NCI-H748 (cell line): ENCODE data around the gene RPL28.

Experiments used
- DNase-seq: peaks from one replicate; lab custom pipeline; 2025; ENCODE audit not compliant: unreplicated experiment; lab: John Stamatoyannopoulos, UW

The RPL28 gene

DNA sequence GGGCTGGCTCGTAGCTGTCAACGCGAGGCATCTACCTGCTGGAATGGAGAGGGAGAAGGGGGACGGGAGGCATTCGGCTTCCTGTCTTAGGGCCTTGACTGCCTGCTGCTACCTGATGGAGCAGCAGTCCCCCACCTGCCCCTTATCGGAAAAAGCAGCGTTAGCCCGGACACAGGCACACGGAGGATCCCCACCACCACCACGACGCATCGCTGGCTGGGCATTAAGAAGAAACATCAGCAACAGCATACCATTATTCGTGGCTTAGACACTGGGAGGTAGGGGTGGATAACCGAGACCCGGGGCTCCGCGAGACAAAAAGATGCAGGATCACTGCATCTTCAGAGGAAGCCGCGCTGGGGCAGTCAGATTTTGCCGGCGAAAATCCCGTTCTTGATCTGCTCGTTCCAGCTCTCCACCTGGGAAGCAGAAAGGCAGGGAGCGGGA is 32.4 kb upstream of the RPL28 start:
- peak; percentile 50 for DNase-seq

DNA sequence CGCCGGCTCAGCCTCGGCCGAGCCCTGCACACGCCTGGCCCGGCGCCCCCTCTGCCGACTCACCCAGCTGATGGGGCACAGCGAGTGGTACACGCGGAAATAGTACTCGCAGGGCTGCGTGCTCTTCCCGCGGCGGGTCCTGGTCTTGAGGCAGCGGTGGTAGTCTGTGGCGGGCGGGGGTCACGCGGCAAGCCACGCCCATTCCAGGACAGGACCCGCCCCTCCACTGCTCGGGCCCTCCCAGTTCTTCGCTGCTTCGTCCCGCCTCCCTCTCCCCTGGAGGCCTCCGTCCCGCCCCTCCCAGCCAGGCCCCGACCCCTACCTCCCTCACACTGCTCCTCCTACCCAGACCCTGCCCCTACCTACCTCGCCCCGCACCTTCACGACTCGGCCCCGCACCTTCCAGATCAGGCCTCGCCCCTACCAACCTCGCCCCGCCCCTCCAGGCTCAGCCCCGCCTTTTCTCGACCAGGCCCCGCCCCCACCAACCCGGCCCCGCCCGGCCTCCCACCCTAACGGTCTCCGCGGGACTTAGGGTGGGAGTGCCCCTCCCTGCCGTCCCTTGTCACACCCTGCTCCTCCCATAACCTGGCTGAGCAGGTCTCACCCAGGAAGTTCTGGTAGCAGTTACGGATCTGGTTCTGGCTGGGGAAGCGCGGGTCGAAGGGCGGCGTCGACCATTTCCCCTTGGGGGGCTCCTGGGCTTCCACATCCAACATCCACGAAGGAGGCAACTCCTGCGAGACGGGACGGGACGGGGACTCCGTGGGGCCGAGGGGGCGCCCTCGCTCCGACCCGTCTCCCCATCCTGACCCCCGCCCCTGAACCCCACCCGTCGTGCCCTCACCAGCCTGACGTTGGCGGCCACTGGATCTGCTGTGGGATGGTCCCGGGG is 31.7 kb upstream of the RPL28 start:
- DNase-seq: peak; percentile 71

DNA sequence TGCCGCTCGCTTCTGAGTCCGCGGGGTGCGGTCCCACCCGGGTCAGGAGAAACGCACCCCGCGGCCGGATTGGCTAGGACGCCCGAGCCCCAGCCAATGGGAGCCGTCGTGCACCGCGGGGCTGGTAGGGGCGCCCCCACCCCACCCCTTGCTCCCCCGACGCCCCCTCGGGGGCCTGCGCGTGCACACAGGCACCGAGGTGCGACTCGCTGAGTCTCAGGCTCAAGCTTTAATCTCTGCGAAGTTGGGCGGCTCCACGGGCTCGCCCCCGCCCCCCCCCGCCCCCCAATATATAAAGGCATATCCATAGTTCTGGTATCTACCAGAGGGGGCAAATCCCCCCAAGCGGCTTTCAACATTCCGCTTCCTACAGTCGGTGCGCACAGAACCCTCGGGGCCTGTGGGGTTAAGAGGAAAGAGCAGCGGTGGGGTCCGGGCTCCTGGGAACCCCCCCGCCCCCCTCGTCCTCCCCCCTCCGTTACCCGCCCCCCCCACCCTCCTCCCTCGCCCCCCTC is 31.0 kb upstream of the RPL28 start, which contains the start of gene COX6B2:
COX6B2 (minus strand) TSS at position 22 of the 515 bp plus-strand sequence. CDS start 198 bp downstream, outside the sequence.
- no peak for DNase-seq

DNA sequence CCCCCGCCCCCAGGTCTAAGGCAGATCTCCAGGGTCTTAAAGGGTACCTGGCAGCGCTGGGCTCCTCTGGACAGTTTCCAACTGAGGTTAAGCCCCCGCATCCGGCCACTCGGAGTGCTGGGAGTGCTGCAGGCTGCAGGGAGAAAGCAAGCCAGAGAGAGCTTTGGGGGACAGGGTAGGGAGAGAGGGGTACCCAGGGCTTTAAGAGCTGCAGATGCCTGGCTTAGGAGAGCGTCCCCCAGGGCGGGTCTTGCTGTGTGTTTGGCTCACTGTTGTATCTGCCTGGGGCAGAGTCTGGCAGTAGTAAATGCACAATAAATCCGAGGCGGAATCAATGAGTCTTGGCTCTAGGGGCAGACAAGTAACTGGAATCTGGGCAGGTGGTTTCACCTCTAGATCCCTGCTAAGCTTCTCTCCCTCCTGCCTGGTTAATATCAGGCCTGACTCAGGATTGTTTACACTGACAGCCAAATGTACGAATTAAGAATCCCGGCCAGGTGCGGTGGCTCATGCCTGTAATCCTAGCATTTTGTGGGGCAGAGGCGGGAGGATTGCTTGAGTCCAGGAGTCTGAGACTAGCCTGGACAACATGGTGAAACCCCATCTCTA is 30.4 kb upstream of the RPL28 start:
- peak; percentile 40 for DNase-seq

DNA sequence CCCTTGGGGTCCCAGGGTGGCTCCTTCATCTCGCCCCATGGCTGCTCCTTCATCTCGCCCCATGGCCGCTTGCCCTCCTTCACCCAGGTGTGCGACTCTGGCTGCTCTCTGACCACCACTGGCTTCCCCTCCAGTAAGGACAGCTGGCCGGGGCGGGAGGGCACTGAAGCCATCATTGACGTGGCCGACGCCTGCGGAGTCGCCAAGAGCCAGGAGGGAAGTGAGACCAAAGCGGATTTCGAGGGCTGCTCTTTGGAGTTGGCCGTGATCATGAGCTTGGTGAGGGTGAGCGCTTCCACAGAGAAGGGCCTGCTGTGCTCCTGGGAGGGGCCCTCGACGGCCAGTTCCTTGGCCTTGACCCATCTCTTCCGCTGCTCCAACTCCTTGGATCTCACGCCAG is 27.2 kb upstream of the RPL28 start:
- DNase-seq: no peak

DNA sequence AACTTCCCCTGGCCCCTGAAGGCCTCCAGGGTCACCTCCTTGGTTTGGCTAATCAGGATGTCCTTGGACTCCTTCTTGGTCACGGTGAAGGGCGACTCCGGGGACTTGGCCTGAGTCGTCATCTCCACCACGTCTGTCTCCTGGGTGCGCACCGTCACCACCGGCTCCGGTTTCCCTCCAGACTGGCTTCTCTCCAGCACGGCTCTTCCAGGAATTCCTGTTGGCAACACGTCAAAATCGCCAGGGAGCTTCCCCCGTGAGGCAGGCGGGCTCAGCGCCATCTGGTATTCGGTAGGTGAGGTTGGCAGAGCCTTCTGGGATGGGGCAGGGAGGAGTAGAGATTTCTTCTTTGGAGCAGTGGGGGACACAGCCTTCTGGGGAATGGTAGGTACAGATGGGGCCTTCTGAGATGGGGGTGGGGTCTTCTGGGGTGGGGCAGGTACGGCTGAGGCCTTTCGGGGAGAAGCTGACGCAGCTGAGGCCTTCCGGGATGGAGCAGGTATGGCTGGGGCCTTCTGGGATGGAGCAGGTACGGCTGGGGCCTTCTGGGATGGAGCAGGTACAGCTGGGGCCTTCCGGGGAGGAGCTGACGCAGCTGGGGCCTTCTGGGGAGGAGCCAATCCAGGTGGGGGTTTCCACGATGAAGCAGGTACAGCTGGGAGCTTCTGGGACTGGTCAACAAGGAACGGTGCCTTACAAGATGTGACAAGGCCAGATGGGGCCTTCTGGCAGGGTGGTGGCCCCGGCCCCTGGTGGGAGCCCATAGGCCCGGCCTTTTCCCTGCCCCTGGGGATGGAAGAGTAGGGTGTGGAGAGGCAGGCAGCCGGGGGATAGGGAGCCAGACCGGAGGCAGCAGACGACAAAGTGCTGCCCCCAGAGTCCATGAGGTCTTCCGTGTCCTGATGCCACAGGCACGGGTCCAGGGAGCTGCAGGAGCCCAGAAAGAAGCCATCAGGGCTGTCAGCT is 26.5 kb upstream of the RPL28 start:
- no peak for DNase-seq

DNA sequence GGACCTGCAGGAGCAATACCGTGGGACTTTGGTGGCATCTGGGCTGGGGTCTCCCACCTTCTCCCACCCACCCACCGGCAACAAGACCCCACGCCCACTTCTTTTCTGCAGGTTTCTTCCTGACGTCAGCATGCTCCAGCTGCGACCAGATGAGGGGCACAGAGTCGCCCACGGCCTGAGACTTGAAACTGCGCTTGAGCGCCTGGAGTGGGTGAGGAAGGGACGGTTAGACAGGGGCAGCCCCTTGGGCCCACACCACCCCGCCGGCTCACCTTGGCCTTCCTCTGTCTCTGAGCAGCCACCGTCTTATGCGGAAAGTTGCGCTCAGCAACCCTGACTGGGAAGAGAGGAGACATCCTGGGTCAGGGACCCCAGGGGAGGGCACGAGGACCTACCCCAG is 24.8 kb upstream of the RPL28 start:
- DNase-seq: no peak

DNA sequence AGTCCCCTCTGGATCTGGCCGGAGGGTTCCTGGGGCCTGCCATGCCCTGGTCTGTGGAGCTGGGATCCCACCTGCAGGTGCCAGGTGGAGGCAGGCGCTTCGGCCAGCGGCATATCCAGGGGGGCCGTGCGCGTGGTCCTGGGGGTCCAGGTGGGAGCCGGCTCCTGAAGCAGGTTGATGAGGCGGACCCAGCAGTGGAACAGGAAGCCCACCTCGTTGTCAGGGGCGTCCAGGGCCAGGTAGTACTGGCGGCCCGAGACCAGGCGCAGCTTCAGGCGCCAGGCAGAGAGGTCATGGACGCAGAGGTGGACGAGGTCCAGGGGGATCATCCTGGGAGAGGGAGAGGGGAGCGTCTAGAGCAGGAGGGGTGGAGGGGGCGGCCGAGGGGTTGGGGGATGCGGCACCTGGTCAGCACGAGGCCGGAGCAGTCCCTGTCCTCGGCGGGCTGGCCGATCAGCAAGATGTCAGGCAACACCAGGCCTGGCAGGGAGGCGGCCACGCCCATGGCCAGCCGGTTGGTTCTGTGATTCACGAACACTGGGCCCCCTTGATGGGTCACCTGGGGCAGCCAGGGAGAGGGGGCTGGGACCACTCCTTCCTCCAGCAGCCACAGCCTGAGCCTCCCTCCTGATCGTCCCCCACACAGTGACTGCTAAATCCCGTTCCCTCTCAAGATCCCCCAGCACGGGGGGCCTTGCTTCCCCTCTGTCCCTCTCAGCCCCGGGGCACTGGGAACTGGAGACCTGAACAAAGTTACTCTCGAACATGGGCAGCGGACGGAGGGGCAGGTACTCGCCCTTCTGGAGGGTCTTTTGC is 23.4 kb upstream of the RPL28 start:
- DNase-seq: no peak

DNA sequence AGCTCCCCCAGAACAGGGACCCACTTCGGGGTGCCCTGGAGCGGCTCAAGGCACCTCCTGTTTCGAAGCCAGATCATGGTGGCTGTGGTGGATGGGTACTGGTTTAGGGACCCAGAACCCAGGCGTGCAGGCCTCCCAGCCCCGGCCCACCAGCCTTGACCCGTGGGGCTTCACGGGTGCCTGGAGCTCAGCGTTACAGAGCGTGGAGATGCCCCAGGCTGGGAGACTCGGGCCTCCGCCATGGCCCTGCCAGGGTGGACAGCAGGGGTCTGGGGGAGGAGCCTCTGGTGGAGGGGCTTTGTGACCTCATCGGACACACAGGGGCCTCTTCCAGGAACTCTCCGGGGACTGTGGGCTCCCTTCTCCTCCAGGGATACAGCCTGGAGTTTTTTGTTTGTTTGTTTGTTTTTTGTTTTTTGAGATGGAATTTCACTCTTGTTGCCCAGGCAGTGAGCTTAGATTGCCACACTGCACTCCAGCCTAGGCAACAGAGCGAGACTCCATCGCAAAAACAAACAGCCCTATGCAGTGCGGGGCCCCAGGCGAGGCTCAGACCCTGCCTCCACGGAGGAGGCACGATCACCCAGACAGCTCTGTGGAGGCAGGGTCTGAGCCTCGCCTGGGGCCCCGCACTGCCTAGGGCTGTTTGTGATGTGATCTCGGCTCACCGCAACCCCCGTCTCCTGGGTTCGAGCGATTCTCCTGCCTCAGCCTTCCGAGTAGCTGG is 22.6 kb upstream of the RPL28 start, which contains the start of gene GARIN5B:
GARIN5B (minus strand) TSS at position 271 of the 727 bp plus-strand sequence; CDS start at position 77, 194 bp downstream.
- DNase-seq: no peak

DNA sequence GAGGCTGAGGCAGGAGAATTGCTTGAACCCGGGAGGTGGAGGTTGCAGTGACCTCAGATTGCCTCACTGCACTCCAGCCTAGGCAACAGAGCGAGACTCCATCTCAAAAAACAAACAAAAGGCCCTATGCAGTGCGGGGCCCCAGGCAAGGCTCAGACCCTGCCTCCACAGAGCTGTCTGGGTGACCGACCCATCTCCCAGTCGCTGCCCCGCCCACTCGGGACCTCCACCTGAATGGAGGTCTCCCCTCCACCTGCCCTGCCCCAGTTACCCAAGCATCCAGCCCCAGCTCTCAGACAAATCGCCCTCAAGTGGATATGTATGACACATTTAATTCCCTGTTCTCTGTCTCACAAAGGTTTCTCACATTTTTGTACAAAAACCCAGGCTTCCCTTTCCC is 20.5 kb upstream of the RPL28 start:
- DNase-seq: no peak

DNA sequence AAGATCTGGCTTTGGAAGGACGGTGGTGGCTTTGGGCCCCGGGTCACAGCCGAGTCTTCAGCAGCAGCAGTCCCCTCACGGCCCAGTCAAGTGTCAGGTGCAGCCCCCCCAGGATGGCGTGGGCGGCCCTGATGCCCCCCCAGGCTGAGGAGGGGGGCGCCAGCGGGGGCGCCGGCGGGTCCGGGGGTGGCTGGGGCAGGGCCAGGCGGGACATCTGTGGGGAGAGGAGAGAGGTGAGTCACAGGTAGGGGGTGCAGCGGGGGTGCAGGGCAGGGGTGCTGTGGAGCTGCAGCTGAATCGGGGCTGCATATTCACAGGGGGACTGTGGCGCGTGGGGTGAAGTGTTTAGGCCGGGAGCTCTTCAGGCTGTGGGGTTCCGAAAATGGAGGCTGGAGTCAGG is 19.8 kb upstream of the RPL28 start:
- DNase-seq: no peak

DNA sequence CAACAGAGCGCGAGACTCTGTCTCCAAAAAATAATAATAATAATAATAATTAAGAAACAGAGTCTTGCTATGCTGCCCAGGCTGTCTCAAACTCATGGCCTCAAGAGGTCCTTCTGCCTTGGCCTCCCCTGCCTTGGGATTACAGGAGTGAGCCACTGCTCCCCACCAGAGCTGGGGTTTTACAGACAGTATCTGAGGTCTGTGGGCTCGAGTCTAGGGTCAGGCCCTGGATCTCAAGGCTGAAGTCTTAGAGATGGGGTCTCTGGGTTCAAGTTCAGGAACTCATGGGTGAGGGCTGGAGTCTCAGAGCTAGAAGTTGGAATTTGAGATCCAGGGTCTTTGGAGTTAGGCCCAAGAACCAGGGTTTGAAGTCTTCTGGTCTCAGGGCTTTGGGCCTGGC is 18.9 kb upstream of the RPL28 start:
- DNase-seq: no peak

DNA sequence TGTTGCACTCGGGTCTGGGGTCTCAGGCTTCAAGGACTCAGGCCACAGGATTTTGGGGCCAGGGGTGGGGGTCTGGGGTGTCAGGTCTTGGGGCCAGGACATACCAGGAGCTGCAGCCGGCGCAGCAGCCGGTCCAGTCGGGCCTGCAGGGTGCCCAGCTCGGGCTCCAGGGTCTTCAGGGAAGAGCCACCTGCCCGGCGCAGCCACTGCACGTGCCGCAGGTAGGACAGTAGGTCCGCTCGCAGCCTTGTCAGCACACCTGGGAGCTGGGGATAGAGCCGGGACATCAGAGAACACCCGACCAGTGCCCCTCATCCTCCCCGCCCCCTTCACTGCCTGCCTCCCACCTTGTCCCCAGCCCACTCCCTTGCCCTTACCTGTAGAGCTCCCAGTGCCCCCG is 17.6 kb upstream of the RPL28 start:
- no peak for DNase-seq

DNA sequence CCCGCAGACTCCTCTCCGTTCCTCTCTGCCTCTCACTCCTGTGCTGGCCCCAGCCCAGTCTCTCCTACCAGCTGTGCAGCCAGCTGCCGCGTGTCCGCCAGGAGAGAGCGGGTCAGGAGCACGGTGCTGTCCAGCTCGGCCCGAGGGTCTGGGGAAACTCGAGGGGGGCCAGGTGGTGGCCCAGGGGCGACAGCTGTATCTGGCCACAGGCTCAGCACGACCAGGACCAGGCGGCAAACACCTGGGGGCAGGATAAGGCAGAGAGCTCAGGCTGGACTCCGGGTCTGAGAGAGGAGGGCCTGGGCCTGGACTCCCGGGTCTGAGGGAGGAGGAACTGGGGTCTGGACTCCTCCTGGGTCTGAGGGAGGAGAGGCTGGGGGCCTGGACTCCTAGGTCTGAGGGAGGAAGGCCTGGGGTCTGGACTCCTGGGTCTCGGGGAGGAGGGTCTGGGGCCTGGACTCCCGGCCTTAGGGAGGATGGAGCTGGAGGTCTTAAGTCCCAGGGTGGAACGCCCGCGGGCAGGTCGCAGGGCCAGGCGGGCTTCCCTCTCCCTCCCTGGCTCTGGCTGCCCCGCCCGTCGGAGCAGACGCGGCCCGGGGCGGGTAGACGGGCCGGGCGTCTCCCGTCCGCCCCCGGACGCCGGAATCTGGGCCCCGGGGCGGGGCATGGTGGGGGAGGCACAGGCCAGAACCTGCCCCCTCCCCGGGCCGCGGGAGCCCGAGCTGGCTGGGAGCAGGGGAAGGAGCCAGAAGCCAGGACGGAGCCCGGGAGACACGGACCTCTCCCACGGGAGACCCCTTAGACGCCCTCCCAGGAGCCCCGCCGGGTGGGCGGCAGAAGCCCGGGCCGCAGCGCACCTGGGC is 16.8 kb upstream of the RPL28 start:
- peak; percentile 28 for DNase-seq

DNA sequence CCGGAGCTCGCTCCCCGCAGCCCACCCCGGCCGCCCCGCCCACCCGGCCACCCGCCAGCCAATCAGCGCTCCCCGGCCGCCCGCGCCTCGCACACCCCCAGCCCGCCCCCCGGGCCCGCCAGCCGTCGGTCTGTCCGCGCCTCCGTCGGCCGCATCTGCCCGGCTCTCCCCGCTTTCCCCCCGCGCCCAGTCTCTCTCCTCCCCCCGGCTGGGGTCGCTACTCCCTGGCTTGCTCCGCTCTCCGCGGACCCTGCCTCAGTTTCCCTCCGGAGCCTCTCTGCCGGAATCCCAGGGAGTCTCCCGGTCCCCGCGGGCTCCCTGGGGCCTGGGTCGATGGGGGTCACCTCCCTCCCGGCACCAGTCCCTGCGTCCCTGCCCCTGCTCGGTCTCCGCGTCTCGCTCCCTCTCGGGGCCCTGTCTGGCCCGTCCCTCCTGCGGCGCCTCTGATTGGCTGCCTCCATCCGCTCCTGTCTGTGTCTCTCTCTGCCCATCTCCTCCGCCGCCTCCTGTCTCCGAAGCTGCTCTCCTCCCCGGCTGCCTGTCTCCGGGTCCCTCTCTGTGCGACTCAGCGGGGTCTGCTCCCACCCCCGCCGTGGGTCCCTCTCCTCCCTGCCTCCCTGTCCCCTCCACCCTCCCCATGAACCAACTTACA is 16.0 kb upstream of the RPL28 start:
- peak; percentile 84 for DNase-seq

DNA sequence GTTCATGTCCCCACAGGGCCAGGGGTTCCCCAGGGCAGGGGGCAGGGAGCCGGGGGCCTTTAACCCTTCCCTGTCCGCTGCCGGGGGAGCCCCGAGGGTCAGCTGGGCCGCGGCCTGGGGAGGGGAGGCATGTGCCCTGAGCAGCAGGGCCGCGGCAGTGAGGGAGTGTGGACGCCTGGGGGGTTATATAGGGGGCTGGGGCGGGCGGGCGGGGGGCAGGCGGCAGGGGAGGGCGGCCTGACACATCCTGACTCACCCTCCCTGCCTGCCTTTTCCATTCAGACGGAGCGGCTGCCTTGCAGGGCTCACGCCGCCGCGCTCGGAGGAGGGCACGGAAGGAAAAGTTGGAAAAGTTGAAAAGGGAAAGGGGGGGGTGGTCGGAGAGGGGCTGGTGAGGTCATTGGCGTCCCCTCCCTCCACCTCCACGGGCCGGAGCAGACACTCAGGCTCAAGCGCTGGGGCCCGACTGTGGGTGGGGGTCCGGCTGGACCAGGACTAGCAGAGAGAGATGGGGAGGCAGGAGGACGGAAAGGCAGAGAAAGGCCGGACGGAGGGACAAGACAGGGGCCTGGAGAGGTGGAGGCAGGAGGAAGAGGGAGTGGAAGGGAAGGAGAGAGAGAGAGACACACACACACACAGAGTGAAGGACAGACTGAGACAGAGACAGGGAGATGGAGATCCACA is 15.3 kb upstream of the RPL28 start, which contains the start of gene IL11:
IL11 (minus strand) TSS at position 159 of the 684 bp plus-strand sequence; CDS start at position 6, 153 bp downstream.
- DNase-seq: no peak
